Gastroesophageal sphincter (tissue), 3 donors: ENCODE results near the gene PTCH2.

Source experiments
- CTCF ChIP-seq, 4 experiments: fragments of 200-600 bp in 2 of 4; fragments of 450-650 bp in 2 of 4; sonication (generic) in 1 of 4; IDR thresholded peaks; one replicate each; pipeline ENCODE4 v1.5.1; 2017 to 2019; ENCODE audit warnings: antibody characterized with exemption in 4 of 4, mild to moderate bottlenecking in 2 of 4, moderate library complexity in 2 of 4
- EP300 ChIP-seq: sonication (generic); formaldehyde crosslinking; IDR thresholded peaks from one replicate; pipeline ENCODE4 v1.6.1; 2017; ENCODE audit warnings: antibody characterized with exemption, mild to moderate bottlenecking
- POLR2A ChIP-seq, 2 donors: fragments of 450-650 bp; IDR thresholded peaks; one replicate each; pipeline ENCODE4 v1.6.1; 2017; ENCODE audit warnings: antibody characterized with exemption in 2 of 2, mild to moderate bottlenecking in 2 of 2, moderate library complexity in 1 of 2
- POLR2AphosphoS5 ChIP-seq: sonication (generic); formaldehyde crosslinking; IDR thresholded peaks from one replicate; pipeline ENCODE4 v1.6.1; 2017; ENCODE audit warnings: antibody characterized with exemption

- TF ChIP-seq CTCF (IDR thresholded peaks at IDR 0.05), result no peak
- no peak for TF ChIP-seq EP300
- no peak for TF ChIP-seq POLR2A (IDR thresholded peaks at IDR 0.05)
- TF ChIP-seq POLR2AphosphoS5, result no peak
Observed at GRCh38 chr1:44805311-44806024, 37.6 kb downstream of the PTCH2 start.
